Activated CD4-positive, alpha-beta T cell treated with anti-CD3 and anti-CD28 coated beads, Interleukin-2, amount 10 ng/mL, durations not matched to agents 7 days and 5 days (primary cell): ENCODE measurements around the gene TNIP2. TPM values are rescaled to one million over a fixed set of nuclear protein-coding genes. Genes with fewer than 3 reads are reported as not detected.

Source experiments
- CTCF ChIA-PET: fragments of 350-600 bp; sonication (Branson Sonifier 250); formaldehyde crosslinking; loops from one replicate; lab custom pipeline; 2021; ENCODE audit warnings: antibody characterized with exemption; lab: Charles Lee
- POLR2A ChIA-PET: fragments of 350-600 bp; sonication (Branson Sonifier 250); formaldehyde crosslinking; loops from one replicate; lab custom pipeline; 2021; ENCODE audit warnings: antibody characterized with exemption; lab: Charles Lee
- DNase-seq: peaks from one replicate; pipeline ENCODE4 v3.0.0-alpha.2; 2020
- H3K27ac Mint-ChIP-seq: one replicate; pipeline ENCODE4 v1.8.0; 2021; ENCODE audit warnings: mild to moderate bottlenecking, moderate library complexity, mixed read lengths
- H3K27me3 Mint-ChIP-seq: one replicate; pipeline ENCODE4 v1.8.0; 2021; ENCODE audit warnings: mixed read lengths
- H3K36me3 Mint-ChIP-seq: one replicate; pipeline ENCODE4 v1.8.0; 2021; ENCODE audit warnings: low read depth, mixed read lengths
- H3K4me1 Mint-ChIP-seq: one replicate; pipeline ENCODE4 v1.8.0; 2021; ENCODE audit warnings: mixed read lengths
- H3K4me3 Mint-ChIP-seq: one replicate; pipeline ENCODE4 v1.8.0; 2021; ENCODE audit warnings: mild to moderate bottlenecking, moderate library complexity, mixed read lengths
- H3K9me3 Mint-ChIP-seq: one replicate; pipeline ENCODE4 v1.8.0; 2021; ENCODE audit warnings: mixed read lengths
- total RNA-seq, 2 experiments: library from RNA; stranded (reverse); gene quantifications; one replicate each; pipeline ENCODE4 v1.2.3, GENCODE V29; 2021

The TNIP2 gene
- total RNA-seq, 2 experiments from 2014 or later: 35.0 to 43.6 TPM

DNA sequence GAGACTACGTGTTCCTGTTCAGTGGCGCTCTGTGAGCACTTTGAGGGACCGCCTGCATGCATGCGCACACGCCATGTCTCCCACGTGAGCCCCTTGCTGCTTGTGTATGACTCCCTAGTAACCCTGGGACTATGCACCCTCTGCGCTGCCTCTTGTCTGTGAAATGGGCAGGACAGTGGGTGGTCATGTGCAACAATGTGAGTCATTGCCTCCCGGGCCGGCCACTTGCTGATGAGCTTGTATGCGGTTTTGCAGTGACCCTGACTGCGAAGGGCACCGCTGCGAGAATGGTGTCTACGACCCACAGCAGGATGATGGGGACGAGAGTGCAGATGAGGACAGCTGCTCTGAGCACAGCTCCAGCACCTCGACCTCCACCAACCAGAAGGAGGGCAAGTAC lies 61.4 kb downstream of the TNIP2 start:
- no peak for DNase-seq
- Mint-ChIP-seq H3K4me1 (peaks cover 8% of the 10 kb centered on the region), H3K9me3 (no peaks in the 10 kb centered on the region), H3K36me3 (peaks cover 61% of the 10 kb centered on the region), H3K27ac (no peak overlapping the region), H3K4me3 (no peak overlapping the region), H3K27me3 (no peaks in the 10 kb centered on the region)
- POLR2A ChIA-PET: no interaction called here
- CTCF ChIA-PET: no interaction called here

DNA sequence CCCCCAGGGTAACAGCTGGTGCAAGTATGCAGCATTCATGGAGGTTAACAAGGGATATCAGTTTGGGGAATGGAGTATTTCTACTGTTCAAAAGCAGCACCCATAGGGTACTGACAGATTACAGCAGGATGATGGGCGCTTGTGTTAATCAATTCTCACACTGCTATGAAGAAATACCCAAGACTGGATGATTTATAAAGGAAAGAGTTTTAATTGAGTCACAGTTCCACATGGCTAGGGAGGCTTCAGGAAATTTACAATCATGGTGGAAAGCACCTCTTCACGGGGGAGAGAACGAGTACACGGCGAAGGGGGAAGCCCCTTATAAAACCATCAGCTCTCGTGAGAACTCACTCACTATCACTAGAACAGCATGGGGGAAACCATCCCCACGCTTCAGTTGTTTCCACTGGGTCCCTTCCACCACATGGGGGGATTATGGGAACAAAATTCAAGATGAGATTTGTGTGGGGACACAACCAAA lies 64.1 kb downstream of the TNIP2 start:
- Mint-ChIP-seq H3K4me3 (no peak overlapping the region), H3K9me3 (no peaks in the 10 kb centered on the region), H3K27ac (no peak overlapping the region), H3K4me1 (peaks cover 9% of the 10 kb centered on the region), H3K36me3 (peaks cover 54% of the 10 kb centered on the region), H3K27me3 (no peaks in the 10 kb centered on the region)
- no peak for DNase-seq
- ChIA-PET CTCF (interaction anchor here (0.9 kb wide), 1 partner anchor 11 kb away, joined by 4 read pairs; no protein-coding TSS in a partner anchor), POLR2A (no interaction called here)

Other genes with a start within 250 kb of the TNIP2 start
- gene FAM193A, start 219.7 kb downstream of the TNIP2 start, total RNA-seq: 10 to 100 TPM; 33.2 to 35.5 TPM
- 10 to 100 TPM; 69.3 to 78.2 TPM for gene SH3BP2, start 36.7 kb upstream of the TNIP2 start, total RNA-seq
- gene ADD1, start 87.5 kb upstream of the TNIP2 start, total RNA-seq: 100 to 1,000 TPM; 264 to 266 TPM
- 10 to 100 TPM; 49.1 to 50.7 TPM for gene NOP14, start 207.1 kb upstream of the TNIP2 start, total RNA-seq
- gene GRK4, start 207.2 kb upstream of the TNIP2 start, total RNA-seq: 1 to 10 TPM; 2.5 to 5.2 TPM